IMR-90 (cell line): ENCODE measurements around the gene RNF2. TPM values are rescaled to one million over a fixed set of nuclear protein-coding genes. Genes with fewer than 3 reads are reported as not detected.
A peak's percentile ranks its signal among the peaks of the same experiment; 100 is the strongest.

ENCODE experiments used
- ATAC-seq: fragments of 200-7000 bp; cut with Tn5 transposase; 2 replicates; pipeline ENCODE4 v1.9.1; 2020; ENCODE audit warnings: low read depth, mild to moderate bottlenecking, moderate library complexity
- BruUV-seq: library from RNA; stranded (reverse); fragments of 400-500 nt; replicated peaks from 2 replicates; lab custom pipeline; 2021; lab: Mats Ljungman, UMichigan
- CTCF ChIA-PET: fragments of 300-600 bp; formaldehyde crosslinking; extraction: SDS; loops from one replicate; lab custom pipeline; 2021; ENCODE audit warnings: antibody characterized with exemption; lab: Yijun Ruan, JAX
- POLR2A ChIA-PET: fragments of 300-600 bp; sonication (Branson Sonifier 250); formaldehyde crosslinking; loops from one replicate; lab custom pipeline; 2022; ENCODE audit warnings: antibody characterized with exemption; ENCODE audit not compliant: unreplicated experiment; lab: Charles Lee
- DNase-seq: peaks from one replicate; pipeline ENCODE4 v3.0.0; 2013
- H2AFZ ChIP-seq: replicated peaks from 2 replicates; pipeline ENCODE3; 2013; ENCODE audit warnings: low read length, mild to moderate bottlenecking; ENCODE audit not compliant: poor library complexity
- H2AK5ac ChIP-seq: 2 replicates; pipeline ENCODE4 v1.6.1; 2013; ENCODE audit warnings: low read depth, low read length, inconsistent platforms
- H2AK9ac ChIP-seq: replicated peaks from 2 replicates; pipeline ENCODE3; 2013; ENCODE audit warnings: mild to moderate bottlenecking, low read depth, low read length, moderate library complexity; ENCODE audit not compliant: poor library complexity
- H2BK120ac ChIP-seq: 2 replicates; pipeline ENCODE4 v1.6.1; 2013; ENCODE audit warnings: low read depth, low read length, inconsistent platforms
- H2BK15ac ChIP-seq: 3 replicates; pipeline ENCODE4 v1.6.1; 2013; ENCODE audit warnings: low read depth, low read length, inconsistent platforms
- H2BK20ac ChIP-seq: 2 replicates; pipeline ENCODE4 v1.6.1; 2013; ENCODE audit warnings: low read depth, mild to moderate bottlenecking, inconsistent platforms, low read length, moderate library complexity
- H2BK5ac ChIP-seq: 2 replicates; pipeline ENCODE4 v1.6.1; 2013; ENCODE audit warnings: mild to moderate bottlenecking, low read depth, low read length, inconsistent platforms; ENCODE audit not compliant: poor library complexity, severe bottlenecking
- H3K14ac ChIP-seq: replicated peaks from 2 replicates; pipeline ENCODE4 v1.6.1; 2013; ENCODE audit warnings: low read depth, low read length, inconsistent platforms
- H3K18ac ChIP-seq: 2 replicates; pipeline ENCODE4 v1.6.1; 2013; ENCODE audit warnings: low read depth, low read length, control low read depth
- H3K23ac ChIP-seq: 2 replicates; pipeline ENCODE4 v1.6.1; 2013; ENCODE audit warnings: low read depth, low read length, inconsistent platforms
- H3K27ac ChIP-seq: 2 replicates; pipeline ENCODE4 v1.5.1; 2013; ENCODE audit warnings: mild to moderate bottlenecking, control low read depth, low read length; ENCODE audit not compliant: insufficient read depth
- H3K27me3 ChIP-seq: 2 replicates; pipeline ENCODE4 v1.6.1; 2013; ENCODE audit warnings: low read length; ENCODE audit not compliant: control insufficient read depth, insufficient read depth
- H3K36me3 ChIP-seq: 2 replicates; pipeline ENCODE4 v1.6.1; 2013; ENCODE audit warnings: low read length, mixed read lengths; ENCODE audit not compliant: control insufficient read depth, insufficient read depth
- H3K4ac ChIP-seq: 2 replicates; pipeline ENCODE4 v1.6.1; 2013; ENCODE audit warnings: low read depth, low read length, inconsistent platforms
- H3K4me1 ChIP-seq: 2 replicates; pipeline ENCODE4 v1.6.1; 2013; ENCODE audit warnings: low read length, mixed read lengths; ENCODE audit not compliant: control insufficient read depth, insufficient read depth
- H3K4me2 ChIP-seq: 2 replicates; pipeline ENCODE4 v1.6.1; 2013; ENCODE audit warnings: low read depth, mild to moderate bottlenecking, control low read depth, low read length, moderate library complexity
- H3K4me3 ChIP-seq: 2 replicates; pipeline ENCODE4 v1.5.1; 2013; ENCODE audit warnings: low read depth, mild to moderate bottlenecking, control low read depth, low read length, moderate library complexity; ENCODE audit not compliant: insufficient read depth
- H3K56ac ChIP-seq: 2 replicates; pipeline ENCODE4 v1.6.1; 2013; ENCODE audit warnings: low read length, inconsistent platforms; ENCODE audit not compliant: insufficient read depth; ENCODE audit errors: extremely low read depth
- H3K79me1 ChIP-seq, 2 experiments: 2 replicates each; pipeline ENCODE4 v1.6.1; 2013; ENCODE audit warnings: low read length in 2 of 2, inconsistent platforms in 1 of 2, low read depth in 1 of 2
- H3K9ac ChIP-seq: 2 replicates; pipeline ENCODE4 v1.6.1; 2013; ENCODE audit warnings: low read depth, low read length, control low read depth
- H3K9me1 ChIP-seq: 2 replicates; pipeline ENCODE4 v1.6.1; 2013; ENCODE audit warnings: low read length, inconsistent platforms; ENCODE audit not compliant: insufficient read depth
- H3K9me3 ChIP-seq: 2 replicates; pipeline ENCODE4 v1.6.1; 2013; ENCODE audit warnings: low read length; ENCODE audit not compliant: control insufficient read depth, insufficient read depth
- H4K20me1 ChIP-seq: 2 replicates; pipeline ENCODE4 v1.6.1; 2013; ENCODE audit warnings: low read length, inconsistent platforms; ENCODE audit not compliant: insufficient read depth
- H4K5ac ChIP-seq: 2 replicates; pipeline ENCODE4 v1.6.1; 2013; ENCODE audit warnings: mild to moderate bottlenecking, low read depth, low read length, control low read depth
- H4K8ac ChIP-seq, 2 experiments: 2 replicates each; pipeline ENCODE4 v1.6.1; 2013; ENCODE audit warnings: low read depth in 2 of 2, low read length in 2 of 2, control low read depth in 1 of 2, inconsistent platforms in 1 of 2
- H4K91ac ChIP-seq: 2 replicates; pipeline ENCODE4 v1.6.1; 2013; ENCODE audit warnings: low read depth, low read length, inconsistent platforms; ENCODE audit not compliant: insufficient read depth
- CEBPB ChIP-seq: IDR thresholded peaks from 2 replicates; pipeline ENCODE4 v1.6.1; 2012; ENCODE audit warnings: low read depth, low read length, improper control_type of control experiment
- CHD1 ChIP-seq: IDR thresholded peaks from 2 replicates; pipeline ENCODE4 v1.6.1; 2012; ENCODE audit warnings: low read depth, low read length, improper control_type of control experiment
- FOS ChIP-seq: fragments of 150-350 bp; IDR thresholded peaks from 2 replicates; pipeline ENCODE4 v1.6.1; 2016; ENCODE audit warnings: low read depth, low read length
- MAFK ChIP-seq: IDR thresholded peaks from 2 replicates; pipeline ENCODE4 v1.6.1; 2012; ENCODE audit warnings: low read depth, low read length, improper control_type of control experiment
- MXI1 ChIP-seq: IDR thresholded peaks from 2 replicates; pipeline ENCODE4 v1.6.1; 2012; ENCODE audit warnings: low read depth, mild to moderate bottlenecking, low read length, moderate library complexity, borderline replicate concordance
- NFE2L2 ChIP-seq: fragments of 150-350 bp; IDR thresholded peaks from 2 replicates; pipeline ENCODE4 v1.6.1; 2016; ENCODE audit warnings: low read depth, mild to moderate bottlenecking, low read length
- RCOR1 ChIP-seq: IDR thresholded peaks from 2 replicates; pipeline ENCODE4 v1.6.1; 2012; ENCODE audit warnings: mild to moderate bottlenecking, low read length, improper control_type of control experiment; ENCODE audit not compliant: insufficient replicate concordance
- RFX5 ChIP-seq: IDR thresholded peaks from 2 replicates; pipeline ENCODE4 v1.8.0; 2012; ENCODE audit warnings: low read depth, mild to moderate bottlenecking, low read length, moderate library complexity
- dilution Hi-C: fragments of 300-500 bp; cut with HindIII; formaldehyde crosslinking; loops from one replicate; pipeline ENCODE4 v1.14.3; 2018; ENCODE audit warnings: low sequenced_read_pairs; ENCODE audit not compliant: unreplicated experiment
- in situ Hi-C: fragments of 300-500 bp; cut with MboI; formaldehyde crosslinking; loops from 3 replicates; pipeline ENCODE4 v1.14.3; 2019; ENCODE audit warnings: low sequenced_read_pairs, inconsistent platforms, mixed read lengths
- intact Hi-C: fragments of 100-400 bp; cut with micrococcal nuclease; formaldehyde crosslinking; loops from 2 replicates; pipeline ENCODE4 v1.10.0; 2022
- polyA plus RNA-seq, 3 experiments: library from polyadenylated mRNA; depleted of rRNA; stranded (reverse); fragments of >200 nt; gene quantifications; 2 replicates each; pipeline ENCODE4 v1.2.3, GENCODE V29; 2012; ENCODE audit warnings: low replicate concordance in 1 of 3
- total RNA-seq: library from RNA; depleted of rRNA; stranded (reverse); fragments of >200 nt; gene quantifications from 2 replicates; pipeline ENCODE4 v1.2.3, GENCODE V29; 2012

Gene RNF2
- total and polyA plus RNA-seq, 2 of the 4 experiments (the other 2 are of a cell fraction), result 22.6 to 48.8 TPM

- intact Hi-C loops (no loop called here), dilution Hi-C loops (no loop called here), in situ Hi-C loops (no loop called here)
- H4K91ac ChIP-seq, result no peak overlapping the region
- H2BK120ac ChIP-seq, result no peak overlapping the region
- no peaks in the 10 kb centered on the region for H3K27me3 ChIP-seq
- H2AK5ac ChIP-seq, result no peak overlapping the region
- H2AK9ac ChIP-seq, result no peak overlapping the region
- H3K14ac ChIP-seq, result no peak overlapping the region
- H3K27ac ChIP-seq, result no peak overlapping the region
- no peak overlapping the region for H3K18ac ChIP-seq
- no peak overlapping the region for H2BK5ac ChIP-seq
- 0 out of 2 replicates have a peak, but pooled peaks have one; percentile 27 for ATAC-seq
- H2BK20ac ChIP-seq, result no peak overlapping the region
- H4K5ac ChIP-seq, result no peak overlapping the region
- H3K9ac ChIP-seq, result no peak overlapping the region
- H3K56ac ChIP-seq, result no peak overlapping the region
- peaks cover 15 to 52% of the 10 kb centered on the region in 2 experiments for H3K79me1 ChIP-seq
- DNase-seq, result peak; percentile 49
- 0 out of 2 replicates have a peak, but pooled peaks cover 2% of the 10 kb centered on the region for H3K9me1 ChIP-seq
- no peak overlapping the region for H2BK15ac ChIP-seq
- POLR2A ChIA-PET, result no interaction called here
- H4K8ac ChIP-seq, result no peak overlapping the region
- TF ChIP-seq NFE2L2, result no peak
- TF ChIP-seq MXI1, result no peak
- no peak for TF ChIP-seq RCOR1
- TF ChIP-seq CHD1, result no peak
- no peak for TF ChIP-seq RFX5
- no peak for TF ChIP-seq CEBPB
- TF ChIP-seq FOS, result no peak
- no peak for TF ChIP-seq MAFK
- CTCF ChIA-PET, result no interaction called here
- no peaks in the 10 kb centered on the region for H3K36me3 ChIP-seq
- no peak overlapping the region for H3K4me3 ChIP-seq
- H3K23ac ChIP-seq, result no peak overlapping the region
- H3K9me3 ChIP-seq, result no peaks in the 10 kb centered on the region
- 0 out of 2 replicates have a peak, but pooled peaks cover 2% of the 10 kb centered on the region for H3K4me1 ChIP-seq
- H3K4ac ChIP-seq, result no peak overlapping the region
- no TSS peak for BruUV-seq
- H3K4me2 ChIP-seq, result no peak overlapping the region
- H2AFZ ChIP-seq, result no peak overlapping the region
- peaks cover 17% of the 10 kb centered on the region; the same call in 1 of the 2 replicates for H4K20me1 ChIP-seq
Measured at GRCh38 chr1:185074307-185074706, 28.9 kb downstream of the RNF2 start.
